HEK293 (cell line): ENCODE results near the gene PLEKHA7.

Source experiments
- CTCF ChIP-seq: fragments of 450-650 bp; formaldehyde crosslinking; IDR thresholded peaks from 2 replicates; pipeline ENCODE4 v1.5.1; 2016; ENCODE audit warnings: missing biosample characterization, missing genetic modification characterization
- HOXC10 ChIP-seq: sonication (generic); formaldehyde crosslinking; IDR thresholded peaks from 2 replicates; pipeline ENCODE4 v1.8.1; 2023; ENCODE audit warnings: mild to moderate bottlenecking, missing genetic modification reagents
- KLF7 ChIP-seq: fragments of 450-650 bp; formaldehyde crosslinking; IDR thresholded peaks from 2 replicates; pipeline ENCODE4 v1.5.1; 2016; ENCODE audit warnings: missing biosample characterization, missing genetic modification characterization, borderline replicate concordance
- SCRT1 ChIP-seq: fragments of 450-650 bp; formaldehyde crosslinking; IDR thresholded peaks from 2 replicates; pipeline ENCODE4 v1.5.1; 2016; ENCODE audit warnings: missing biosample characterization, missing genetic modification characterization, borderline replicate concordance
- SETDB1 ChIP-seq: IDR thresholded peaks from one replicate; pipeline ENCODE4 v1.6.1; 2017; ENCODE audit warnings: mild to moderate bottlenecking, low read length, moderate library complexity, mixed read lengths; ENCODE audit not compliant: insufficient read length
- SP3 ChIP-seq: fragments of 450-650 bp; formaldehyde crosslinking; IDR thresholded peaks from 2 replicates; pipeline ENCODE4 v1.5.1; 2016; ENCODE audit warnings: missing biosample characterization, missing genetic modification characterization
- YY1 ChIP-seq: fragments of 450-650 bp; formaldehyde crosslinking; IDR thresholded peaks from 2 replicates; pipeline ENCODE4 v1.5.1; 2018; ENCODE audit warnings: missing biosample characterization, missing genetic modification characterization
- ZBTB1 ChIP-seq: fragments of 450-650 bp; formaldehyde crosslinking; IDR thresholded peaks from 2 replicates; pipeline ENCODE4 v1.5.1; 2016; ENCODE audit warnings: missing biosample characterization, missing genetic modification characterization
- ZBTB48 ChIP-seq: fragments of 450-650 bp; formaldehyde crosslinking; IDR thresholded peaks from 2 replicates; pipeline ENCODE4 v1.5.1; 2016; ENCODE audit warnings: missing biosample characterization, missing genetic modification characterization
- ZFHX2 ChIP-seq: fragments of 450-650 bp; formaldehyde crosslinking; conservative IDR thresholded peaks from 2 replicates; pipeline ENCODE4 v1.5.1; 2016; ENCODE audit warnings: missing biosample characterization, missing genetic modification characterization
- ZFP69B ChIP-seq: fragments of 450-650 bp; formaldehyde crosslinking; IDR thresholded peaks from 2 replicates; pipeline ENCODE4 v1.5.1; 2016; ENCODE audit warnings: missing biosample characterization, missing genetic modification characterization
- ZNF133 ChIP-seq: fragments of 450-650 bp; formaldehyde crosslinking; IDR thresholded peaks from 2 replicates; pipeline ENCODE4 v1.5.1; 2016; ENCODE audit warnings: missing biosample characterization, missing genetic modification characterization
- ZNF138 ChIP-seq: fragments of 450-650 bp; formaldehyde crosslinking; IDR thresholded peaks from 2 replicates; pipeline ENCODE4 v1.5.1; 2016; ENCODE audit warnings: missing biosample characterization, missing genetic modification characterization, borderline replicate concordance
- ZNF140 ChIP-seq: fragments of 450-650 bp; formaldehyde crosslinking; IDR thresholded peaks from 2 replicates; pipeline ENCODE4 v1.5.1; 2016; ENCODE audit warnings: missing biosample characterization, missing genetic modification characterization
- ZNF175 ChIP-seq: fragments of 450-650 bp; formaldehyde crosslinking; IDR thresholded peaks from 2 replicates; pipeline ENCODE4 v1.5.1; 2016; ENCODE audit warnings: missing biosample characterization, missing genetic modification characterization
- ZNF2 ChIP-seq: fragments of 450-650 bp; formaldehyde crosslinking; IDR thresholded peaks from 2 replicates; pipeline ENCODE4 v1.5.1; 2016; ENCODE audit warnings: missing biosample characterization, missing genetic modification characterization
- ZNF211 ChIP-seq: fragments of 450-650 bp; formaldehyde crosslinking; IDR thresholded peaks from 2 replicates; pipeline ENCODE4 v1.5.1; 2016; ENCODE audit warnings: low read depth, missing biosample characterization, missing genetic modification characterization
- ZNF350 ChIP-seq: fragments of 450-650 bp; formaldehyde crosslinking; IDR thresholded peaks from 2 replicates; pipeline ENCODE4 v1.5.0; 2017; ENCODE audit warnings: missing biosample characterization, mild to moderate bottlenecking, missing genetic modification characterization
- ZNF510 ChIP-seq: fragments of 450-650 bp; formaldehyde crosslinking; IDR thresholded peaks from 2 replicates; pipeline ENCODE4 v1.5.1; 2018; ENCODE audit warnings: mild to moderate bottlenecking, missing genetic modification characterization, missing biosample characterization; ENCODE audit not compliant: insufficient replicate concordance
- ZNF677 ChIP-seq: fragments of 450-650 bp; IDR thresholded peaks from 2 replicates; pipeline ENCODE4 v1.5.0; 2018; ENCODE audit warnings: missing biosample characterization, mild to moderate bottlenecking, missing genetic modification characterization, moderate library complexity
- ZNF692 ChIP-seq: fragments of 450-650 bp; formaldehyde crosslinking; IDR thresholded peaks from 2 replicates; pipeline ENCODE4 v1.5.1; 2016; ENCODE audit warnings: missing biosample characterization, missing genetic modification characterization
- ZNF830 ChIP-seq: fragments of 450-650 bp; IDR thresholded peaks from 2 replicates; pipeline ENCODE4 v1.5.0; 2018; ENCODE audit warnings: missing biosample characterization, missing genetic modification characterization, low read depth, mild to moderate bottlenecking, moderate library complexity
- ZSCAN5A ChIP-seq: fragments of 450-650 bp; formaldehyde crosslinking; IDR thresholded peaks from 2 replicates; pipeline ENCODE4 v1.5.1; 2016; ENCODE audit warnings: missing biosample characterization, missing genetic modification characterization
- TF ChIP-seq, protein P1 (sequence below): fragments of 450-650 bp; formaldehyde crosslinking; IDR thresholded peaks from 2 replicates; pipeline ENCODE4 v1.5.1; 2016; ENCODE audit warnings: missing biosample characterization, missing genetic modification characterization, low read depth
- TF ChIP-seq, protein P2 (sequence below): fragments of 450-650 bp; formaldehyde crosslinking; IDR thresholded peaks from 2 replicates; pipeline ENCODE4 v1.5.1; 2016; ENCODE audit warnings: missing biosample characterization, missing genetic modification characterization
- TF ChIP-seq, protein P3 (sequence below): fragments of 450-650 bp; formaldehyde crosslinking; IDR thresholded peaks from 2 replicates; pipeline ENCODE4 v1.5.1; 2016; ENCODE audit warnings: missing biosample characterization, missing genetic modification characterization

PLEKHA7 gene

DNA sequence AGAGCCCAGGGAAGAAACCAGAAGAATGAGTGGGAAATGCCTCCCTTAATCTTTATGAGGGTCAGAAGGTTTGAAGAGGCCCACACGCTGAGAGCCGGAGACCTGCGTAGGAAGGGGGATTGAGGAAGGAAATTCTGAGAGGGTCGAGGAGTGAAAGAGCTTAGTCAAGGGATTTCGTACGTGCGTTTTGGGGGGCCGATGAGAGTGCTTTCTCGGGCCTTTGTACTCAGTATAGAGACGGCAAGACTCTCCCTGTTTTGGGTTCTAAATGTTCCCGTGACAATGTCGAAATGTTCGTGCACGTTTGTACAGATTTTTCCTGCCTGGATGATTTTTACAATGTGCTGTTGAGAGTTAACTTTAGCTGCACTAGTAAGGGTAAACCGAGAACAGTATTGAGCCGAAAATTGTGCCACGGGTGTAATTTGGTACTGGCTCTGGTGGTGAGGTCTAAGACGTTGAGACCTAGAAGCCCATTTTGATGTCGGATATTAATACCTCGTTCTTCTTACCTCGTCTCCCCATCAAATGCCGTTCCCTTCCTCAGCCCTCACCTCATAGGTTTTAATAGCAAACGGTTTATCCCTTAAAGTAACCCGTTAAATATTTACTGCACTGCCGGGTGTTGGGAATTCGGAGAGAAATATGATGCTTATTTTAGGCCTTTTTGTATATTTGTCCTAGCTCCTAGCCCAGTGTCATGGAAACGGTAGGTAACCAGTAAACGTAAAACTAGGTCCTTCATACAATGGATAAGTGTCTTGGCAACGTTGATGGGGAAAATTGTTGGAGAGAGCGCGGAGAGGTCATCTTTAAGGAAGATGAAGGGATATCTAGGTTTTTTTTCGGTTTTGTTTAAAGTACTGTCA, 275.0 kb downstream of the PLEKHA7 start (continued):
- TF ChIP-seq ZSCAN5A (tag by site-specific recombination) (no peak), ZNF830 (tag by site-specific recombination) (no peak), KLF7 (tag by site-specific recombination) (no peak), SP3 (tag by site-specific recombination) (no peak), YY1 (tag by site-specific recombination) (no peak), ZNF692 (tag by site-specific recombination) (0 out of 2 replicates have a peak, but pooled peaks have one; percentile 6), ZNF140 (tag by site-specific recombination) (no peak), ZFHX2 (no peak; the same call in 1 of the 2 replicates), ZNF350 (no peak), ZNF133 (tag by site-specific recombination) (no peak), ZNF510 (tag by site-specific recombination) (no peak), ZNF175 (tag by site-specific recombination) (no peak), ZNF677 (no peak), HOXC10 (CRISPR knock-in tag) (0 out of 2 replicates have a peak, but pooled peaks have one; percentile 42), CTCF (tag by site-specific recombination) (no peak), ZFP69B (tag by site-specific recombination) (no peak), ZNF138 (tag by site-specific recombination) (no peak), SETDB1 (no peak), ZNF2 (tag by site-specific recombination) (no peak; the same call in 1 of the 2 replicates), ZBTB48 (tag by site-specific recombination) (no peak), ZNF211 (no peak), SCRT1 (tag by site-specific recombination) (no peak), ZBTB1 (tag by site-specific recombination) (no peak)
- TF ChIP-seq, protein P1, sequence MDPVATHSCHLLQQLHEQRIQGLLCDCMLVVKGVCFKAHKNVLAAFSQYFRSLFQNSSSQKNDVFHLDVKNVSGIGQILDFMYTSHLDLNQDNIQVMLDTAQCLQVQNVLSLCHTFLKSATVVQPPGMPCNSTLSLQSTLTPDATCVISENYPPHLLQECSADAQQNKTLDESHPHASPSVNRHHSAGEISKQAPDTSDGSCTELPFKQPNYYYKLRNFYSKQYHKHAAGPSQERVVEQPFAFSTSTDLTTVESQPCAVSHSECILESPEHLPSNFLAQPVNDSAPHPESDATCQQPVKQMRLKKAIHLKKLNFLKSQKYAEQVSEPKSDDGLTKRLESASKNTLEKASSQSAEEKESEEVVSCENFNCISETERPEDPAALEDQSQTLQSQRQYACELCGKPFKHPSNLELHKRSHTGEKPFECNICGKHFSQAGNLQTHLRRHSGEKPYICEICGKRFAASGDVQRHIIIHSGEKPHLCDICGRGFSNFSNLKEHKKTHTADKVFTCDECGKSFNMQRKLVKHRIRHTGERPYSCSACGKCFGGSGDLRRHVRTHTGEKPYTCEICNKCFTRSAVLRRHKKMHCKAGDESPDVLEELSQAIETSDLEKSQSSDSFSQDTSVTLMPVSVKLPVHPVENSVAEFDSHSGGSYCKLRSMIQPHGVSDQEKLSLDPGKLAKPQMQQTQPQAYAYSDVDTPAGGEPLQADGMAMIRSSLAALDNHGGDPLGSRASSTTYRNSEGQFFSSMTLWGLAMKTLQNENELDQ (tag by site-specific recombination) = no peak
- TF ChIP-seq, protein P2, sequence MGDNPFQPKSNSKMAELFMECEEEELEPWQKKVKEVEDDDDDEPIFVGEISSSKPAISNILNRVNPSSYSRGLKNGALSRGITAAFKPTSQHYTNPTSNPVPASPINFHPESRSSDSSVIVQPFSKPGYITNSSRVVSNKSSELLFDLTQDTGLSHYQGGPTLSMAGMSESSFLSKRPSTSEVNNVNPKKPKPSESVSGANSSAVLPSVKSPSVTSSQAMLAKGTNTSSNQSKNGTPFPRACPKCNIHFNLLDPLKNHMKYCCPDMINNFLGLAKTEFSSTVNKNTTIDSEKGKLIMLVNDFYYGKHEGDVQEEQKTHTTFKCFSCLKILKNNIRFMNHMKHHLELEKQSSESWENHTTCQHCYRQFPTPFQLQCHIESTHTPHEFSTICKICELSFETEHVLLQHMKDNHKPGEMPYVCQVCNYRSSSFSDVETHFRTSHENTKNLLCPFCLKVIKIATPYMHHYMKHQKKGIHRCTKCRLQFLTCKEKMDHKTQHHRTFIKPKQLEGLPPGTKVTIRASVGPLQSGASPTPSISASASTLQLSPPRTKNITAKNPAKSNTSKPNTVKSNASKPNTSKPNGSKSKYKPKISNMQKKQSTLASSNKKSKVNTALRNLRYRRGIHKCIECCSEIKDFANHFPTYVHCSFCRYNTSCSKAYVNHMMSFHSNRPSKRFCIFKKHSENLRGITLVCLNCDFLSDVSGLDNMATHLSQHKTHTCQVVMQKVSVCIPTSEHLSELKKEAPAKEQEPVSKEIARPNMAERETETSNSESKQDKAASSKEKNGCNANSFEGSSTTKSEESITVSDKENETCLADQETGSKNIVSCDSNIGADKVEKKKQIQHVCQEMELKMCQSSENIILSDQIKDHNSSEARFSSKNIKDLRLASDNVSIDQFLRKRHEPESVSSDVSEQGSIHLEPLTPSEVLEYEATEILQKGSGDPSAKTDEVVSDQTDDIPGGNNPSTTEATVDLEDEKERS (tag by site-specific recombination) = no peak
- TF ChIP-seq, protein P3, sequence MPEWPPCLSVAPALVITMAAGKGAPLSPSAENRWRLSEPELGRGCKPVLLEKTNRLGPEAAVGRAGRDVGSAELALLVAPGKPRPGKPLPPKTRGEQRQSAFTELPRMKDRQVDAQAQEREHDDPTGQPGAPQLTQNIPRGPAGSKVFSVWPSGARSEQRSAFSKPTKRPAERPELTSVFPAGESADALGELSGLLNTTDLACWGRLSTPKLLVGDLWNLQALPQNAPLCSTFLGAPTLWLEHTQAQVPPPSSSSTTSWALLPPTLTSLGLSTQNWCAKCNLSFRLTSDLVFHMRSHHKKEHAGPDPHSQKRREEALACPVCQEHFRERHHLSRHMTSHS (tag by site-specific recombination) = no peak
